Liver (tissue), 3 donors: ENCODE data around the gene LRRC74B.
"Not testable (repeated sequence)": the region's sequence is repeated elsewhere in the genome, so short reads cannot be mapped to it uniquely, and the experiment has no call there.

ENCODE experiments used
- ATF3 ChIP-seq: IDR thresholded peaks from 2 replicates; pipeline ENCODE4 v1.6.1; 2016; ENCODE audit warnings: antibody characterized with exemption
- CTCF ChIP-seq: fragments of 150-350 bp; IDR thresholded peaks from 2 replicates; pipeline ENCODE4 v1.5.1; 2017; ENCODE audit warnings: improper control_type of control experiment, low read depth, low read length; ENCODE audit not compliant: missing input control
- EGR1 ChIP-seq, 2 donors: IDR thresholded peaks; 2 replicates each; pipeline ENCODE4 v1.6.1; 2016 to 2018; ENCODE audit warnings: antibody characterized with exemption in 2 of 2, low read depth in 2 of 2
- FOXA1 ChIP-seq: IDR thresholded peaks from 2 replicates; pipeline ENCODE4 v1.6.1; 2016; ENCODE audit warnings: antibody characterized with exemption
- FOXA2 ChIP-seq: IDR thresholded peaks from 2 replicates; pipeline ENCODE4 v1.6.1; 2016; ENCODE audit warnings: antibody characterized with exemption
- GABPA ChIP-seq, 2 donors: IDR thresholded peaks in 1 of 2; conservative IDR thresholded peaks in 1 of 2; 2 replicates each; pipeline ENCODE4 v1.6.1; 2016; ENCODE audit warnings: antibody characterized with exemption in 2 of 2, mild to moderate bottlenecking in 1 of 2, moderate library complexity in 1 of 2
- MAX ChIP-seq: IDR thresholded peaks from 2 replicates; pipeline ENCODE4 v1.6.1; 2016; ENCODE audit warnings: antibody characterized with exemption
- RAD21 ChIP-seq, 2 donors: IDR thresholded peaks; 2 replicates each; pipeline ENCODE4 v1.6.1; 2016; ENCODE audit warnings: antibody characterized with exemption in 2 of 2, mild to moderate bottlenecking in 2 of 2
- REST ChIP-seq: IDR thresholded peaks from 2 replicates; pipeline ENCODE4 v1.6.1; 2016; ENCODE audit warnings: antibody characterized with exemption, mild to moderate bottlenecking
- RXRA ChIP-seq, 2 donors: IDR thresholded peaks; 2 replicates each; pipeline ENCODE4 v1.6.1; 2017 to 2018; ENCODE audit warnings: antibody characterized with exemption in 2 of 2, mild to moderate bottlenecking in 1 of 2
- SP1 ChIP-seq: IDR thresholded peaks from 2 replicates; pipeline ENCODE4 v1.6.1; 2018; ENCODE audit warnings: antibody characterized with exemption, mild to moderate bottlenecking
- TAF1 ChIP-seq: conservative IDR thresholded peaks from 2 replicates; pipeline ENCODE4 v1.6.1; 2016; ENCODE audit warnings: antibody characterized with exemption, mild to moderate bottlenecking
- ZBTB33 ChIP-seq: IDR thresholded peaks from 2 replicates; pipeline ENCODE4 v1.6.1; 2016; ENCODE audit warnings: antibody characterized with exemption
- donor health status: healthy.
- donor health status: healthy.

GRCh38 chr22:21060363-21060762 is 14.6 kb downstream of the LRRC74B start:
- not testable (repeated sequence) for TF ChIP-seq CTCF; SP1; MAX; FOXA2; ATF3; GABPA (IDR thresholded peaks at IDR 0.05 in 1 of 2, conservative IDR thresholded peaks at IDR 0.05 in 1 of 2); RXRA (IDR thresholded peaks at IDR 0.05); TAF1; RAD21 (IDR thresholded peaks at IDR 0.05); REST; EGR1 (IDR thresholded peaks at IDR 0.05; ENCODE audit: low read depth in 2 of 2); ZBTB33; FOXA1
